GM04503 (cell line): Measurements from ENCODE around the gene MRGPRF.

Experiments
- DNase-seq: peaks from one replicate; pipeline ENCODE4 v3.0.0-alpha.2; 2012; ENCODE audit warnings: low read depth

The MRGPRF gene

DNA sequence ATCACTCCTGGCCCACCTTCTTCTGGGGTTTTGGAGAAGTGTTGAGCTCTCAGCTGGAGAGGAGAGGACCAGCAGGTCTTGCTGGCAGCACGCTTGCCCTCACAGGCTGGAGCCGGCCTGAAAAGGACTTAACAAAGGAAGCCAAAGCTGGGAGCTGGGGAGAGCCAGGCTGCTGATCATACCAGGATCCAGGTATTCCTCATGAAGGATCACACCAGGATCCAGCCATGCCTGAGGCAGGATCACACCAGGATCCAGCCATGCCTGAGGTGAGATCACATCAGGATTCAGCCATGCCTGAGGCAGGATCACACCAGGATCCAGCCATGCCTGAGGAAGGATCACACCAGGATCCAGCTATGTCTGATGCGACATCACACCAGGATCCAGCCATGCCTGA, 49.3 kb downstream of the MRGPRF start:
- DNase-seq = no peak

DNA sequence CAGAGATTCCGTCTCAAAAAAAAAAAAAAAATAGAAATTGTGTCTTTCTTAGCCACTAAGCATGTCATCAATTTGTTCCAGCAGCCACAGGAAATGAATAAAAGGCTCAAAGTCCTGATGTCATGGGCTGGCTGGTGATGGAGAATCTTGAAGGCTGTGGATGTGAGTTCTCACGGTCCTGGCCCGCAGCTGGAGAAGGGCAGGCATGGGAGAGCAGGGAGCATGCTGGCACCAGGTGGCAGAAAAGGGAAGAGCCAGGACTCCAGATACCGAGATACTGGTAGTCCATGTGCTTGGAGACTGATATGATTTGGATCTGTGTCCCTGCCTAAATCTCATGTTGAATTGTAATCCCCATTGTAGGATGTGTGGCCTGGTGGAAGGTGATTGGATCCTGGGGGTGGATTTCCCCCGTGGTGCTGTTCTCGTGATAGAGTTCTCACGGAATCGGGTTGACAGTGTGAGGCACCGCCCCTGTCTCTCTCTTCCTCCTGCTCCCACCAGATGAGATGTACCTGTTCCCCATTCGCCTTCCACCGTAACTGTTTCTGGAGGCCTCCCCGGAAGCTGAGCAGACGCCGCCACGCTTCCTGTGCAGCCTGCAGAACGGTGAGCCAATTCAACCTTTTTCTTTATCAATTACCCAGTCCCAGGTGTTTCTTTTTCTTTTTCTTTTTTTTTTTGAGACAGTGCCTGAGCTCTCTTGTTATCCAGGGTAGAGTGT, 50.4 kb downstream of the MRGPRF start:
- no peak for DNase-seq

DNA sequence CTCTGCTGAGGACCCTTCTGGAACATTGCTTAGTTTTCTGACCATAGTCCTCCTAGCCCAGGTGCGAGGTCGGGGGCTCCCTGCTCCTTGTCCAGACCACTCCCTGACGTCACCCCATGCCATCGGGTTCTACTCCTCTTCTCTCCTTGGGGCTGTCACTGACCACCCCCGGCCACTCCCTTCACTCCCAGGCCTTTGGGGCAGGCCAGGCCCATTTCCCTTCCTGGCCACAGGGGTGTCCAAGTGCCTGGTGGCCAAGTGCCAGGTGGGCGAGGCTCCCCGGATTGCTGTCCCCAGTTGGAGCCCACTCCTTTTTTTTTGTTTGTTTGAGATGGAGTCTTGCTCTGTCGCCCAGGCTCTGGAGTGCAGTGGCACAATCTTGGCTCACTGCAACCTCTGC, 51.8 kb downstream of the MRGPRF start:
- DNase-seq = no peak

DNA sequence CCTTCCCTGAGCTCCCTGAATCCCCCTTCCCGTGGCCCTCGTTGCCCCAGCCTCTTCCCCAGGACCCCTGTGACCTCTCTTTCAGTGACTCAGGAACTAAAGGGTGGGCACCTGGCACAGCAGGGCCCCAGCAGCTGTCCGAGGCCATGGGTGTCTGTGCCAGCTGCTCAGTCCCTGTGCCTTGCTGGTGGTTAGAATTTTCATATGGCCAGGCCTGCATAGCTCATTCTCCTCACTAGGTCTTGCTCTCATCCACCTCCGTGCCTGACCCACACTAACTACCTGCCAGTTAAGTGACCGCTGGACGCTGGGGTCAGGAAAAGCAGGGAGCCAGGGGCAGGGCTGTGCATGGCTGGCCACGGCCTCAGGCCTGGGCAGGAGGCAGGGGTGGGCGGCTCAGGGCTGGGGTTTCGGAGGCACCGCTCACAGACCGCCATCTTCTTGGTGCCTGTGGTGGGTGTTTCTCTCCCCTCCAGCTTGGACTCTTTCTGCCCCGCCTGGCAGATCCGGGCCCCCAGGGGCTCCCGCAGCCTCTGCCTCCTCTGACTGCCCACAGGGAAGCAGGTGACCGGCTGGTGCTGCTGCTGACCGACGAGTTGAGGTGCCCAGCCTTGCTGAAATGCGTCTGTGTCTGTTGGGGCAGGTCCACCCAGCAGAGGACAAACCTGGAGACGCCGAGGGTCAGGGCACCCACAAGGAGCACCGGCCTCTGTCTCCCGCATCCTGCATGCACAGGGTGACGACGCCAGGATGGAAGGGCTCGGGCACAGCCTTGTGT, 52.6 kb downstream of the MRGPRF start:
- no peak for DNase-seq

DNA sequence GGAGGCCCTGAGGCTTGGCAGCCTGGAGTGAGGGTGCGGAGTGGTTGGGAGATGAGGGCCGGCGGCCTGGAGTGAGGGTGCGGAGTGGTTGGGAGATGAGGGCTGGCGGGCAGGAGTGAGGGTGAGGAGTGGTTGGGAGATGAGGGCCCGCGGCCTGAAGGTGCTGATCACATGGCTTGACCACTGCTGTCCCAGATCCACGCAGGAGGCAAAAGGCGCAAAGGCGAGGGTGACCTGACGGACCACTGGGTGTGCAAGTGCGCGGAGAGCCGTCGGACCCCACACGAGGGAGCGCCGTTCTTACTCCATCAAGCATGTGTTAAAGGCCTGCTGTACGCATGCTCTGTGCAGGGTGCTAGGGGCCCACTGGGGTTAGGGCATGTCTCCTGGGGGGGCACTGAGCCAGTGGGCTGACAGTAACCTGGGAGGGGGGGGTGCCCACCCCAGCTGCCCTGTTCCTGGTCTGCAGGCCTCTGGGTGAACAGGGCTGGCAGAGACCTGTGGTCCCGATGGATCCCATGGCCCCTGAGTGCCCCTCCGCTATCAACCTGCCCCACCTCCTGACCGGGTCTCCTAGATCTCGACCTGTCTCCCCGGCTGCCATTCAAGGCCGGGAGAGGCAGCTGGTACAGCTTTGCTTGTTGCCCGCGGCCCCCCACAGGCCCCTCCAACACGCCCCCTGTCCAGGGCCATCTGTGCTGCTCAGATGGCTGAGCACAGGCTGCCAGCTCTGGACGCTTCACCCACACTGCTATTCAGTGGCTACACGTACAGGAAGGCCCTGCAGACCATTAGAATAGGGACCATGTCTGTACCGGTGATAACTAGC, 53.4 kb downstream of the MRGPRF start:
- DNase-seq = no peak

DNA sequence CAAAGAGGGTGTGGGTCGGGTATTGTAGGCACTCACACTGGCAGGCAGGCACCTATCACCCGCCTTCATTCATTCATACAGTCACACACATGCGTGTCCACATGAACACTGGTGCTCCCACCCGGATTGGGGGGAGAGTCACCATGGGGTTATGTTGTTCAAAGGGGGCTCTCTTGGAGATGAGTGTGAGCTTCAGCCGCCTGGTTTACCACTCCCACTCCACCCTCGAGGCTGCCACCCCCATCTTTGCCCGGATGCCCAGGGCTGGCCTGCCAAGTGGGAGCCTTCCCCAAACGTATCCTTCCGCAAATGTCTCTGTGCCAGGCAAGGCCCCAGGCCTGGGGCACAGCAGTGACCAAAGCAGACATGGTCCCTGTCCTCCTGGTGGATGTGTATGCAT, 54.8 kb downstream of the MRGPRF start:
- DNase-seq = no peak

DNA sequence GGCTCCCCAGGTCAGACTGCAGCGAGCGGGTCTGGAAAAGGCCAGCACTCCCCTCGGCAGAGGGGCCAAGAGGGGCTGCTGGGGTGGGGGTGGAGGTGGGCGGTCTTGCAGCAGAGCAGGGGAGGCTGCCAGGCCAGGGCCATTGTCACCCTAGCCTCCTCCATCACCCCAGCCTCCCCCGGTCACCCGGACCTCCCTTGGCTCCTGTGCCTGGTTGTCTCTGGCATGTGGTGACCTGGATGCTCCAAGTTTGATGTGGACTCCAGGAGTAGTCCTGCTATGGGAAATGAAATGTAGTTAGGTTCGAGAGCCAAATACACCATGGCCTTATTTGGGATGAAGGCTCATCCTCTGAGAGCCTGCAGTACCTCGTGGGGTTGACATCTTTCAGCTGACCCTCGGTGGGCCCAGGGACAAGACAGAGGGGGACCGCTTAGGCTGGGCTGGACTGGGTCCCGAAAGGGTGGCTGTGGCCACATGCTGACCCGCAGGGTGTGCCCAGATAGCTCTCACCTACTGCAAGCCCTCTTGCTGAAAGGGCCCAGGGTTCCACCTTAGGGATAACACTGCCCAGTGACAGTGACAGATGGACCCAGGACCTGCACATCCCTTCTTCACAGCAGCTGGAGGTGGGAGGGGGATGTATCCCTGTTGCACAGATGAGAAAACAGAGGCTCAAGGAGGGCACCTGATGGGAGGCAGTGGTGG, 56.3 kb downstream of the MRGPRF start:
- DNase-seq = no peak

DNA sequence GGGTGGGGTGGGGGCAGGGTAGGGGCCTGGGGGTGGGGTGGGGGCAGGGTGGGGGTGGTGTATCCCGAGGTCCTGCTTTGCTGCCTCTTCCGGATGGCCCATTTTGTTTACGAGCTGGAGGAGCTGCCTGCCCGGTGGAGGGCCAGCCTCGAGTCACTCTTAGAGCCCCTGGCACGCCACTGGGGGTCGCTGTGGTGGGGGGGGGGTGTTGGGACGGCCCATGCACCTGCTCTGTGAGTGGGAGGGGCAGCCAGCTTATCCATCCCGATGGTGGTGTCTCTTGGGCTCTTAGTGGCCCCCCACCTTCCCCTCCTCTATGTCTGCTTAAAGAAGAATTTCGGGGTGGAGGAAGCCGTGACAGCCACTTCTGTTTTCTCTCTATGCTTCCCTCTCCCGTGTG, 56.9 kb downstream of the MRGPRF start:
- DNase-seq = no peak

DNA sequence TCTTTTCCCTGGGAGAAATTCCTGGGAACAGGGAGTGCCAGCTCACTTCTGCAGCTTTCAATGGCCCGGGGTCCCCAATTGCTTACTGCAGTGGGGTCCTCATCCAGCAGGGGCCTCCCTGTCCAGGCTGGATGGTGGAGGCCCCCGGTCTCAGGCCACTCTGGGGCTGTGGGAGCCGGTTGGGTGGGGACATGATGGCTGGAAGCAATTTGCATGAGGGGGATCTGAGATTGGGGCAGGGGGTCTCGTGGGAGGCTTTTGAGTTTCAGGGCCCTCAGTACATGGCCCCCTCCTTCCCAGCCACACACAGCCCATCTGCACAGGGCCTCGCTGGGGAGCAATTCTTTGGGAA, 57.5 kb downstream of the MRGPRF start:
- DNase-seq = no peak

DNA sequence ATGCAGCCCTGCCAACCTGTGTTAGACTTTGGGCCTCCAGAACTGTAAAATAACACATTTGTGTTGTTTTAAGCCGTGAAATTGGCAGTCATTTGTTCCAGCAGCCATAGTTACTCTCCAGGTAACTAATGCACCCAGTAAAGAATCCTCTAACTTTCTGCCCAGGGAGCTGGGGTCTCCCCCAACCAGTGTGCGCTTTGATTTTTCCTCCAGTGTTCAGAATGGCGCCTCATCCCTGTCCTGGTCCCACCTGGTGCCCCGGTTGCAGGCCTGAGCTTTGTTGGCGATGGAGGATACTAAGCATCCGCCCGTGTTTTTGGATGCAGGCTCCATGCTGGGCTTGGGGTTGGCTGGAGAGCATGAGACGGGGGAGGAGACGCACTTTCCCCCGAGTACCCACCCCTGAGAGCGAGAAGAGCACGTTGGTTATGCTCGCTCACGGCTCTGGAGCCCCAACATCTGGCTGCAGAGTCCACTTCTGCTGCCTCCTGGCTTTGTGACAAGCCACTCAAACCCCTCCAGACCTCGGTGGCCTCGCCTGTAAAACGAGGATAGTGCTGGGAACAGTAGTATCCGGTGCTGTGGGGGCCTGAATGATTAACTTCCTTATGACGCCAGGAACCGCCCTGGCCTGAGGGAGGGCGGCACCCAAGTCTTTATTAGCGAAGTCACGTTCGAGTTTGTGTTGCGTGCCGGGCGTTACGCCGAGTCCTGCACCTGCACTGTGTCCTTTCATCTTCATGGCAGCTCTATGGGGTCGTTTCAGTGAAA, 58.0 kb downstream of the MRGPRF start:
- DNase-seq = no peak
